ENCODE data around the gene ACTMAP.
"Not testable (repeated sequence)": the region's sequence is repeated elsewhere in the genome, so short reads cannot be mapped to it uniquely, and the experiment has no call there.

Gene ACTMAP

GRCh38 chr19:40750058-40750873 lies at the start of gene ACTMAP:
Gene ACTMAP (minus strand): TSS chr19:40750477. CDS start chr19:40749803, 674 bp downstream.
- peak; percentile 96 to 99 for DNase-seq (ENCODE audit: low read depth in 2 of 2)

- no peak for DNase-seq (ENCODE audit: low read depth in 2 of 2)
Measured at GRCh38 chr19:40799558-40800338, 49.5 kb upstream of the ACTMAP start.

- peak; percentile 100 for DNase-seq (ENCODE audit: low read depth in 2 of 2)
Measured at GRCh38 chr19:40798683-40799557, 48.6 kb upstream of the ACTMAP start, which contains the start of gene EGLN2. Gene EGLN2 (plus strand): TSS chr19:40799191. CDS start chr19:40800573, 1,382 bp downstream.

GRCh38 chr19:40797963-40798682 lies 47.8 kb upstream of the ACTMAP start:
- DNase-seq (ENCODE audit: low read depth in 2 of 2): no peak

- no peak for DNase-seq (ENCODE audit: low read depth in 2 of 2)
Measured at GRCh38 chr19:40797166-40797962, 47.1 kb upstream of the ACTMAP start.

GRCh38 chr19:40791996-40792395 lies 41.7 kb upstream of the ACTMAP start:
- no peak for DNase-seq (ENCODE audit: low read depth in 2 of 2)

- no peak for DNase-seq (ENCODE audit: low read depth in 2 of 2)
Measured at GRCh38 chr19:40791349-40791748, 41.1 kb upstream of the ACTMAP start.

GRCh38 chr19:40786060-40787037 lies 36.1 kb upstream of the ACTMAP start:
- DNase-seq (ENCODE audit: low read depth in 2 of 2): no peak

- DNase-seq (ENCODE audit: low read depth in 2 of 2): no peak
Measured at GRCh38 chr19:40785526-40785925, 35.2 kb upstream of the ACTMAP start.

- DNase-seq (ENCODE audit: low read depth in 2 of 2): not testable (repeated sequence)
Measured at GRCh38 chr19:40784146-40784545, 33.9 kb upstream of the ACTMAP start.

- DNase-seq (ENCODE audit: low read depth in 2 of 2): no peak
Measured at GRCh38 chr19:40783711-40784110, 33.4 kb upstream of the ACTMAP start.

- DNase-seq (ENCODE audit: low read depth in 2 of 2): no peak
Measured at GRCh38 chr19:40781140-40781539, 30.9 kb upstream of the ACTMAP start.

GRCh38 chr19:40780582-40780981 lies 30.3 kb upstream of the ACTMAP start:
- no peak for DNase-seq (ENCODE audit: low read depth in 2 of 2)

- no peak for DNase-seq (ENCODE audit: low read depth in 2 of 2)
Measured at GRCh38 chr19:40778706-40779284, 28.5 kb upstream of the ACTMAP start.

- peak; percentile 99 to 100 for DNase-seq (ENCODE audit: low read depth in 2 of 2)
Measured at GRCh38 chr19:40777937-40778705, 27.8 kb upstream of the ACTMAP start, which contains the start of gene RAB4B. Gene RAB4B (plus strand): TSS chr19:40778247. CDS start chr19:40778376, 129 bp downstream.

GRCh38 chr19:40777645-40777936 lies 27.3 kb upstream of the ACTMAP start:
- no peak for DNase-seq (ENCODE audit: low read depth in 2 of 2)

GRCh38 chr19:40776932-40777644 lies 26.8 kb upstream of the ACTMAP start:
- peak; percentile 66 to 73 for DNase-seq (ENCODE audit: low read depth in 2 of 2)
